DND-41 (cell line): ENCODE data around the gene STN1.

Source experiments
- EZH2 ChIP-seq: IDR thresholded peaks from 3 replicates; pipeline ENCODE4 v1.6.1; 2012; ENCODE audit warnings: borderline replicate concordance, low read depth, mild to moderate bottlenecking, moderate library complexity, low read length, inconsistent platforms; ENCODE audit not compliant: severe bottlenecking
- TF ChIP-seq, protein P1 (sequence below): IDR thresholded peaks from 2 replicates; pipeline ENCODE4 v1.5.1; 2012; ENCODE audit warnings: borderline replicate concordance, low read length, moderate library complexity, mild to moderate bottlenecking; ENCODE audit not compliant: poor library complexity, severe bottlenecking; ENCODE audit errors: extremely low read depth

DNA sequence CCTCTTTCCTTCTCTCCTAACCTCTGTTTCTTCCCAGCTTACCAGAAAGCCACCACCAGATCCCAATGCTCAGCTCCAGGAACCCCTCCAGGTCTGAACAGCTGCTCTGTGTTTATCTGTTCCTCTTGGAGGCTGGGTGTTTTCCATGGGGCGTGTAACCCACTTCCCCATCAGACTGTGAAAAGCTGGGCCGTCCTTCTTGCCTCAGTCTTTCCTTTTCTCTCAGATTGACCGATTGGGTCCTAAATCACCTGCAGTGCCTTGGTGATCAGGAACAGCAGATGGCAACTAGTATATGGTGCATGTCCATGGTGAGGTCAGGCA is 67.5 kb downstream of the STN1 start:
- TF ChIP-seq, protein P1, sequence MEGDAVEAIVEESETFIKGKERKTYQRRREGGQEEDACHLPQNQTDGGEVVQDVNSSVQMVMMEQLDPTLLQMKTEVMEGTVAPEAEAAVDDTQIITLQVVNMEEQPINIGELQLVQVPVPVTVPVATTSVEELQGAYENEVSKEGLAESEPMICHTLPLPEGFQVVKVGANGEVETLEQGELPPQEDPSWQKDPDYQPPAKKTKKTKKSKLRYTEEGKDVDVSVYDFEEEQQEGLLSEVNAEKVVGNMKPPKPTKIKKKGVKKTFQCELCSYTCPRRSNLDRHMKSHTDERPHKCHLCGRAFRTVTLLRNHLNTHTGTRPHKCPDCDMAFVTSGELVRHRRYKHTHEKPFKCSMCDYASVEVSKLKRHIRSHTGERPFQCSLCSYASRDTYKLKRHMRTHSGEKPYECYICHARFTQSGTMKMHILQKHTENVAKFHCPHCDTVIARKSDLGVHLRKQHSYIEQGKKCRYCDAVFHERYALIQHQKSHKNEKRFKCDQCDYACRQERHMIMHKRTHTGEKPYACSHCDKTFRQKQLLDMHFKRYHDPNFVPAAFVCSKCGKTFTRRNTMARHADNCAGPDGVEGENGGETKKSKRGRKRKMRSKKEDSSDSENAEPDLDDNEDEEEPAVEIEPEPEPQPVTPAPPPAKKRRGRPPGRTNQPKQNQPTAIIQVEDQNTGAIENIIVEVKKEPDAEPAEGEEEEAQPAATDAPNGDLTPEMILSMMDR = no peak
- no peak for TF ChIP-seq EZH2
